Effector memory CD4-positive, alpha-beta T cell (primary cell): ENCODE measurements around the gene PLS3.

Experiments used
- DNase-seq, 3 donors: peaks; one replicate each; pipeline ENCODE4 v3.0.0-alpha.2; 2020
- H3K27ac ChIP-seq: 2 replicates; pipeline ENCODE4 v1.7.0; 2013; ENCODE audit warnings: mild to moderate bottlenecking, low read length, moderate library complexity; ENCODE audit not compliant: insufficient read depth, poor library complexity, severe bottlenecking
- H3K27me3 ChIP-seq: replicated peaks from 2 replicates; pipeline ENCODE4 v1.7.0; 2013; ENCODE audit warnings: mild to moderate bottlenecking, low read length; ENCODE audit not compliant: insufficient read depth, control insufficient read depth, poor library complexity, severe bottlenecking
- H3K36me3 ChIP-seq: 2 replicates; pipeline ENCODE4 v1.7.0; 2013; ENCODE audit warnings: mild to moderate bottlenecking, low read length, moderate library complexity; ENCODE audit not compliant: control insufficient read depth, insufficient read depth
- H3K4me1 ChIP-seq: 2 replicates; pipeline ENCODE4 v1.7.0; 2013; ENCODE audit warnings: low read length, mild to moderate bottlenecking; ENCODE audit not compliant: control insufficient read depth, insufficient read depth, poor library complexity, severe bottlenecking
- H3K4me3 ChIP-seq: 2 replicates; pipeline ENCODE4 v1.7.0; 2013; ENCODE audit warnings: low read length, low read depth, mild to moderate bottlenecking; ENCODE audit not compliant: insufficient read depth, poor library complexity, severe bottlenecking
- H3K9me3 ChIP-seq: 2 replicates; pipeline ENCODE4 v1.7.0; 2013; ENCODE audit warnings: mild to moderate bottlenecking, low read length, moderate library complexity; ENCODE audit not compliant: control insufficient read depth

PLS3 gene

DNA sequence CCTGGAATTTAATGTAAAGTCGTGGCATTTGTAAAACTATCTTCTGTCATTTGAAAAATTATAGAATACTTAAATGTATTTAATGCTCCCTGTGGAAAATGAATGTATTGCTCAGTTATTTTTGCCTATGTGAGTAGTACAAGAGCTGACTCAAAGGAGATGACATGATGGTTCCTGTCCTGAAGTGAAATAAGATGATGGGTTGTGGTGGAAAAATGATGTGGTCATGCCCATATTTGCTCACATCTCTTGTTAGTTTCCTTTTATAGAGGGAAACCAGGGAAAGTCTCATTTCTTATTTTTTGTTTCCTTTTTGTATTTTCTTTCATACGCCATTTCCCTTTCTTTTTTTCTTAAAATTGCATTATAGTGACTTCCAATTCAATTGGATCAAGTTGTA lies 23.7 kb downstream of the PLS3 start:
- no peak overlapping the region for H3K4me3 ChIP-seq
- no peaks in the 10 kb centered on the region for H3K4me1 ChIP-seq
- no peak overlapping the region for H3K27ac ChIP-seq
- no peaks in the 10 kb centered on the region for H3K27me3 ChIP-seq
- no peaks in the 10 kb centered on the region for H3K9me3 ChIP-seq
- no peaks in the 10 kb centered on the region for H3K36me3 ChIP-seq
- DNase-seq, result no peak

DNA sequence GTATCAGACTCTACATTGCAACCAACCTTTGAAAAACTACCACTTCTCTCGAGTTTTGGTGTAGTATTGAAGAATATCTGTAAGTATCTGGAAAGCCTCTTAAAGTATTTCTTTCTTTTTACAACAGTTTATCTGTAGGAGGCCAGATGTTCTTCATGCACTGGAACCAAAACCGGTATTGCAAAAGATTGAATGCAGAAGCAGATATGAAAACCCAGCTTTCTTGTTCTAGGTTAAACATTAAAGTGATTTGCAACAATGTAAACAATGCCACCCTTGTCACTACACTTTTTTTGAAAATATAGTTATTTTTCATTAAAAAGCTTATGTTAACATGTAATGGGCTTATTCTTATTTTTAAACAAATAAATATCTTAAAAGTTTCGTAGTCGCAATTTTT lies 27.2 kb downstream of the PLS3 start:
- Histone ChIP-seq H3K27me3 (no peaks in the 10 kb centered on the region), H3K4me1 (no peaks in the 10 kb centered on the region), H3K4me3 (no peak overlapping the region), H3K9me3 (no peaks in the 10 kb centered on the region), H3K36me3 (no peaks in the 10 kb centered on the region), H3K27ac (no peak overlapping the region)
- DNase-seq, result no peak

DNA sequence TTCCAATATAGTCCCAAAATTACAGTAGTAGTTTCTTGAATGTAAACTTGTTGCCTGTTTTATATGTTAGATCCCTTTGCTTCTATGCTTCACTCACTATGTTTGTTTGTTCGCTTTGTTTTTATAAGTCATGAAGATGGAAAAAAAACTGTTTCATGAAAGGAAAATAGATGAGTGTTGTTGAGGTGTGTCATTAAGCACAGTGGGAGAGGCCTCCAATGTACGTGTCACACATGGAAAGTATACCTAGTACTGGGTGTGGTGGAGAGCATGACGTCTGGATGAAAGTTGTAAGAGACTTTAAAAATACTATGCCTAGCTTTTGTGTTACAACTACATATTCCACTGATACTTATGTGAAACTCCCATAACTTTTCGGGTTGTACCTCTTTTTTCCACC lies 28.4 kb downstream of the PLS3 start:
- Histone ChIP-seq H3K4me1 (no peaks in the 10 kb centered on the region), H3K4me3 (no peak overlapping the region), H3K9me3 (no peaks in the 10 kb centered on the region), H3K27ac (no peak overlapping the region), H3K27me3 (no peaks in the 10 kb centered on the region), H3K36me3 (no peaks in the 10 kb centered on the region)
- DNase-seq, result no peak

- Histone ChIP-seq H3K27ac (no peak overlapping the region), H3K9me3 (no peaks in the 10 kb centered on the region)
- no peak for DNase-seq
Observed at GRCh38 chrX:115591420-115591819, 30.4 kb downstream of the PLS3 start.

GRCh38 chrX:115591856-115592842 lies 31.2 kb downstream of the PLS3 start:
- H3K4me3 ChIP-seq, result no peak overlapping the region

More at GRCh38 chrX:115591420-115591819, 30.4 kb downstream of the PLS3 start:
- no peaks in the 10 kb centered on the region for H3K4me1 ChIP-seq
- H3K27me3 ChIP-seq, result no peaks in the 10 kb centered on the region
- H3K4me3 ChIP-seq, result no peak overlapping the region
- H3K36me3 ChIP-seq, result no peaks in the 10 kb centered on the region

DNA sequence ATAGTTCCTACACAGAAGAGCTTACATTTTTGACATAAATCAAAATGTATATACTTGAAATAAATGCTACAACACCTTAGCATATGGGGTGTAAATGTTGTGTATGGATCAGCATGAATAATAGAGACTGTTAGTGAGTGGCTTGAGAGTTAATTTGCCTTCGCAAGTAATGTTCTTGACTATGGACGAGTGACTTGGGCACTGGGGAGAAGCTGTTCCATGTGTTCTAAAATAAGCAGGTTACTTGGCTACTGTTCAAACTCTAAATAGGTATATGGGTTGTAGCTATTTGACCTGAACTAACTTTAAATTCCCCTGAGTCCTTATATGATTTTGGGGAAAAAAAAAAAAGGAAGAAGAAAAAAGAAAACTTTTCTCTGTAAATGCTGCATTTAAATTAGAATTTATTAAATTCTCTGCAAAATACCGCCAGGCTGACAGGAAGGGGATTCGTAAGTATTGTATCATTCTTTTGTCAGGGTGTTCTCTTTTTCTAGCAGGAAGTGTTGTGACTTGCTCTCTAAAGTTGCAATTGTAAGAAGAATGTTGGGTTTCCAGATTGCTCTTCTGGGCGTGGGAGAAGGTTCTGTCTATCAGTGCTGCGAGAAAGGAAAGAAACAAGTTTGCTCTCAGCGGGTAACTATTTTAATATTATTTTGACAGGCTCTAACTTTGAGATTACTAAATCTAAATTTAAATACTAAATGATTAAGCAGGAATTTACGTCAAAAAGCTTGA lies 32.2 kb downstream of the PLS3 start:
- Histone ChIP-seq H3K4me1 (no peaks in the 10 kb centered on the region), H3K27me3 (no peaks in the 10 kb centered on the region), H3K4me3 (no peak overlapping the region), H3K27ac (no peak overlapping the region), H3K36me3 (no peaks in the 10 kb centered on the region), H3K9me3 (no peaks in the 10 kb centered on the region)
- DNase-seq, result no peak

More at GRCh38 chrX:115591856-115592842, 31.2 kb downstream of the PLS3 start:
- Histone ChIP-seq H3K36me3 (no peaks in the 10 kb centered on the region), H3K27ac (no peak overlapping the region), H3K27me3 (no peaks in the 10 kb centered on the region), H3K4me1 (no peaks in the 10 kb centered on the region), H3K9me3 (no peaks in the 10 kb centered on the region)
- no peak for DNase-seq

DNA sequence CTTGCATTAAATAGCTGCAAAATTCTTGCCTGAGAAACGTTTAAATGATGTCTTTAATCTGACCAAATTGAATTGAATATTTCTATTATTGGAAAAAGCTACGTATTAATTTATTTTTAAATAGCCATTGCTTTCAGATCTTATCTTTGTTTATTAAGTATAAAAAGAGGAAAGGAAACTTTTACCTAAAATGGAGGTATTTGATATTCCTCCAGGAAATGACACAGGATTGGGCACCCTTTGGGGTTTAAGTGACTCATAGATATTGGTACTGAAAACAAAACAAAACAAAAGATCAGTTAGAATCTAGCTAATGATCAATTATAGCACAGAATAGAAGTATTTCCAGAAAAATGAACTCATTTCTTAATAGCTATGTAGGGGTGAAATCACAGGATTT lies 34.1 kb downstream of the PLS3 start:
- H3K36me3 ChIP-seq, result no peaks in the 10 kb centered on the region
- no peak overlapping the region for H3K4me3 ChIP-seq
- H3K27ac ChIP-seq, result no peak overlapping the region
- no peaks in the 10 kb centered on the region for H3K4me1 ChIP-seq
- DNase-seq, result no peak
- no peaks in the 10 kb centered on the region for H3K27me3 ChIP-seq
- H3K9me3 ChIP-seq, result no peaks in the 10 kb centered on the region

GRCh38 chrX:115598556-115598955 lies 37.6 kb downstream of the PLS3 start:
- Histone ChIP-seq H3K27me3 (no peaks in the 10 kb centered on the region), H3K36me3 (no peaks in the 10 kb centered on the region), H3K4me3 (no peak overlapping the region), H3K27ac (no peak overlapping the region), H3K9me3 (no peaks in the 10 kb centered on the region), H3K4me1 (no peaks in the 10 kb centered on the region)
- DNase-seq, result no peak

DNA sequence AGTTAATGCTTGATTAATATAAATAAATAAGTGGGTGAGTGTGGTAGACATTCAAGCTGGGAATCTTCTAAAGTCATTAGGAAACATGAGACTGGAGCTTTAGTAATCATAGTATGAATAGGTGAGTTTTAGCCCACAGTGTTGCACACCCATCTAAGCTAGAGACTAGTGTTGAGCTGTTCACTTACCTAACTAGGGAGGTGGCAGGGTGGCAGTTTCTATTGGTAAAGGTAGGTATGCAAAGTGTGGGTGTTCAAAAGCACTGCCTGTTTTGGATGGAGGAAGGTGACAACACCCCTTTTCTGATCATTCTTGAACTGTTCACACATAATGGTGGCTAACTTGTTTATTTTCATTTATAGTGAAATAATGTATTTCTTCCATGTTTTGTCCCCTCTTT lies 41.3 kb downstream of the PLS3 start:
- Histone ChIP-seq H3K9me3 (no peaks in the 10 kb centered on the region), H3K4me3 (no peak overlapping the region), H3K27me3 (no peaks in the 10 kb centered on the region), H3K4me1 (no peaks in the 10 kb centered on the region), H3K27ac (no peak overlapping the region), H3K36me3 (no peaks in the 10 kb centered on the region)
- DNase-seq, result no peak
